ENCODE data around the gene PCK1. TPM values are rescaled to one million over a fixed set of nuclear protein-coding genes. Genes with fewer than 3 reads are reported as not detected.

PCK1 gene
- total and polyA plus RNA-seq, 2 of the 13 experiments (the other 11 are each of a cell fraction or from before 2014, with no cell fraction given): 6.5 to 12.6 TPM

DNA sequence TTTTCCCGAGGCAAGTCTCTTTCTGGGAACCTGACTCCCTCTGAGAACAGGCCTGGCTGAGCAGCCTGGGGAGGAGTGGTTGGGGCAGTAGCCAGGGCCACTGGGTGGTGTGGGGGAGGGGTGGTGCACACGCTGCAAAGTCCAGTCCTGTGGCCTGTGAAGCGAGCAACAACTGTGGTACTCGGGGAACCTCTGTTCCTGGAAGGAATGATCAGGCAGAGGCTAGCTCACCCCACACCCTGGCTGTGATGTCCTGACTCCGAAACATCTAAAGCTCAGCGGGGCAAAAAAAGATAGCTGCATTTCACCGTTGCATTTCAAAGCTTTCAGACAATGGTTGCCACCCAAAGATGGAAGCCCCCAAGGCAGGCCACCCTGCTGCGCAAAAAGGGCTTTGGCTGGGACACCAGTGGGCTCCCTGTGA, 25.5 kb downstream of the PCK1 start (continued):
- TF ChIP-seq, protein P1, sequence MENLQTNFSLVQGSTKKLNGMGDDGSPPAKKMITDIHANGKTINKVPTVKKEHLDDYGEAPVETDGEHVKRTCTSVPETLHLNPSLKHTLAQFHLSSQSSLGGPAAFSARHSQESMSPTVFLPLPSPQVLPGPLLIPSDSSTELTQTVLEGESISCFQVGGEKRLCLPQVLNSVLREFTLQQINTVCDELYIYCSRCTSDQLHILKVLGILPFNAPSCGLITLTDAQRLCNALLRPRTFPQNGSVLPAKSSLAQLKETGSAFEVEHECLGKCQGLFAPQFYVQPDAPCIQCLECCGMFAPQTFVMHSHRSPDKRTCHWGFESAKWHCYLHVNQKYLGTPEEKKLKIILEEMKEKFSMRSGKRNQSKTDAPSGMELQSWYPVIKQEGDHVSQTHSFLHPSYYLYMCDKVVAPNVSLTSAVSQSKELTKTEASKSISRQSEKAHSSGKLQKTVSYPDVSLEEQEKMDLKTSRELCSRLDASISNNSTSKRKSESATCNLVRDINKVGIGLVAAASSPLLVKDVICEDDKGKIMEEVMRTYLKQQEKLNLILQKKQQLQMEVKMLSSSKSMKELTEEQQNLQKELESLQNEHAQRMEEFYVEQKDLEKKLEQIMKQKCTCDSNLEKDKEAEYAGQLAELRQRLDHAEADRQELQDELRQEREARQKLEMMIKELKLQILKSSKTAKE (CRISPR knock-in tag; IDR thresholded peaks at IDR 0.05; ENCODE audit: borderline replicate concordance): no peak; the same call in 1 of the 2 replicates
- TF ChIP-seq, protein P2, sequence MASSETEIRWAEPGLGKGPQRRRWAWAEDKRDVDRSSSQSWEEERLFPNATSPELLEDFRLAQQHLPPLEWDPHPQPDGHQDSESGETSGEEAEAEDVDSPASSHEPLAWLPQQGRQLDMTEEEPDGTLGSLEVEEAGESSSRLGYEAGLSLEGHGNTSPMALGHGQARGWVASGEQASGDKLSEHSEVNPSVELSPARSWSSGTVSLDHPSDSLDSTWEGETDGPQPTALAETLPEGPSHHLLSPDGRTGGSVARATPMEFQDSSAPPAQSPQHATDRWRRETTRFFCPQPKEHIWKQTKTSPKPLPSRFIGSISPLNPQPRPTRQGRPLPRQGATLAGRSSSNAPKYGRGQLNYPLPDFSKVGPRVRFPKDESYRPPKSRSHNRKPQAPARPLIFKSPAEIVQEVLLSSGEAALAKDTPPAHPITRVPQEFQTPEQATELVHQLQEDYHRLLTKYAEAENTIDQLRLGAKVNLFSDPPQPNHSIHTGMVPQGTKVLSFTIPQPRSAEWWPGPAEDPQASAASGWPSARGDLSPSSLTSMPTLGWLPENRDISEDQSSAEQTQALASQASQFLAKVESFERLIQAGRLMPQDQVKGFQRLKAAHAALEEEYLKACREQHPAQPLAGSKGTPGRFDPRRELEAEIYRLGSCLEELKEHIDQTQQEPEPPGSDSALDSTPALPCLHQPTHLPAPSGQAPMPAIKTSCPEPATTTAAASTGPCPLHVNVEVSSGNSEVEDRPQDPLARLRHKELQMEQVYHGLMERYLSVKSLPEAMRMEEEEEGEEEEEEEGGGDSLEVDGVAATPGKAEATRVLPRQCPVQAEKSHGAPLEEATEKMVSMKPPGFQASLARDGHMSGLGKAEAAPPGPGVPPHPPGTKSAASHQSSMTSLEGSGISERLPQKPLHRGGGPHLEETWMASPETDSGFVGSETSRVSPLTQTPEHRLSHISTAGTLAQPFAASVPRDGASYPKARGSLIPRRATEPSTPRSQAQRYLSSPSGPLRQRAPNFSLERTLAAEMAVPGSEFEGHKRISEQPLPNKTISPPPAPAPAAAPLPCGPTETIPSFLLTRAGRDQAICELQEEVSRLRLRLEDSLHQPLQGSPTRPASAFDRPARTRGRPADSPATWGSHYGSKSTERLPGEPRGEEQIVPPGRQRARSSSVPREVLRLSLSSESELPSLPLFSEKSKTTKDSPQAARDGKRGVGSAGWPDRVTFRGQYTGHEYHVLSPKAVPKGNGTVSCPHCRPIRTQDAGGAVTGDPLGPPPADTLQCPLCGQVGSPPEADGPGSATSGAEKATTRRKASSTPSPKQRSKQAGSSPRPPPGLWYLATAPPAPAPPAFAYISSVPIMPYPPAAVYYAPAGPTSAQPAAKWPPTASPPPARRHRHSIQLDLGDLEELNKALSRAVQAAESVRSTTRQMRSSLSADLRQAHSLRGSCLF (CRISPR knock-in tag; IDR thresholded peaks at IDR 0.05; ENCODE audit: borderline replicate concordance): no peak
- TF ChIP-seq NR3C1 (CRISPR knock-in tag; IDR thresholded peaks at IDR 0.05) (no peak), CHCHD3 (CRISPR knock-in tag; IDR thresholded peaks at IDR 0.05) (no peak), ZSCAN25 (CRISPR knock-in tag; IDR thresholded peaks at IDR 0.05) (peak; percentile 46; the same call in 1 of the 2 replicates), ZNF850 (CRISPR knock-in tag; conservative IDR thresholded peaks at IDR 0.05) (no peak), ZNF33B (CRISPR knock-in tag; IDR thresholded peaks at IDR 0.05) (no peak), HMG20A (CRISPR knock-in tag; IDR thresholded peaks at IDR 0.05; ENCODE audit: borderline replicate concordance) (no peak; the same call in 1 of the 2 replicates), ZNF615 (CRISPR knock-in tag; IDR thresholded peaks at IDR 0.05; ENCODE audit: borderline replicate concordance) (no peak), HIVEP1 (CRISPR knock-in tag; IDR thresholded peaks at IDR 0.05) (no peak), CREM (IDR thresholded peaks at IDR 0.05) (peak; percentile 39; the same call in 1 of the 2 replicates), CREM (CRISPR knock-in tag; IDR thresholded peaks at IDR 0.05) (no peak), ZNF891 (CRISPR knock-in tag; IDR thresholded peaks at IDR 0.05) (no peak; the same call in 1 of the 2 replicates), GATAD1 (CRISPR knock-in tag; IDR thresholded peaks at IDR 0.05) (no peak), ZNF10 (CRISPR knock-in tag; IDR thresholded peaks at IDR 0.05; ENCODE audit: borderline replicate concordance, low read depth) (no peak), ZNF263 (CRISPR knock-in tag; IDR thresholded peaks at IDR 0.05) (peak; percentile 76)
- TF ChIP-seq, protein P3, sequence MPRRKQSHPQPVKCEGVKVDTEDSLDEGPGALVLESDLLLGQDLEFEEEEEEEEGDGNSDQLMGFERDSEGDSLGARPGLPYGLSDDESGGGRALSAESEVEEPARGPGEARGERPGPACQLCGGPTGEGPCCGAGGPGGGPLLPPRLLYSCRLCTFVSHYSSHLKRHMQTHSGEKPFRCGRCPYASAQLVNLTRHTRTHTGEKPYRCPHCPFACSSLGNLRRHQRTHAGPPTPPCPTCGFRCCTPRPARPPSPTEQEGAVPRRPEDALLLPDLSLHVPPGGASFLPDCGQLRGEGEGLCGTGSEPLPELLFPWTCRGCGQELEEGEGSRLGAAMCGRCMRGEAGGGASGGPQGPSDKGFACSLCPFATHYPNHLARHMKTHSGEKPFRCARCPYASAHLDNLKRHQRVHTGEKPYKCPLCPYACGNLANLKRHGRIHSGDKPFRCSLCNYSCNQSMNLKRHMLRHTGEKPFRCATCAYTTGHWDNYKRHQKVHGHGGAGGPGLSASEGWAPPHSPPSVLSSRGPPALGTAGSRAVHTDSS (CRISPR knock-in tag; conservative IDR thresholded peaks at IDR 0.05): no peak
- TF ChIP-seq, protein P4, sequence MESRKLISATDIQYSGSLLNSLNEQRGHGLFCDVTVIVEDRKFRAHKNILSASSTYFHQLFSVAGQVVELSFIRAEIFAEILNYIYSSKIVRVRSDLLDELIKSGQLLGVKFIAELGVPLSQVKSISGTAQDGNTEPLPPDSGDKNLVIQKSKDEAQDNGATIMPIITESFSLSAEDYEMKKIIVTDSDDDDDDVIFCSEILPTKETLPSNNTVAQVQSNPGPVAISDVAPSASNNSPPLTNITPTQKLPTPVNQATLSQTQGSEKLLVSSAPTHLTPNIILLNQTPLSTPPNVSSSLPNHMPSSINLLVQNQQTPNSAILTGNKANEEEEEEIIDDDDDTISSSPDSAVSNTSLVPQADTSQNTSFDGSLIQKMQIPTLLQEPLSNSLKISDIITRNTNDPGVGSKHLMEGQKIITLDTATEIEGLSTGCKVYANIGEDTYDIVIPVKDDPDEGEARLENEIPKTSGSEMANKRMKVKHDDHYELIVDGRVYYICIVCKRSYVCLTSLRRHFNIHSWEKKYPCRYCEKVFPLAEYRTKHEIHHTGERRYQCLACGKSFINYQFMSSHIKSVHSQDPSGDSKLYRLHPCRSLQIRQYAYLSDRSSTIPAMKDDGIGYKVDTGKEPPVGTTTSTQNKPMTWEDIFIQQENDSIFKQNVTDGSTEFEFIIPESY (CRISPR knock-in tag; IDR thresholded peaks at IDR 0.05): no peak
- TF ChIP-seq, protein P5, sequence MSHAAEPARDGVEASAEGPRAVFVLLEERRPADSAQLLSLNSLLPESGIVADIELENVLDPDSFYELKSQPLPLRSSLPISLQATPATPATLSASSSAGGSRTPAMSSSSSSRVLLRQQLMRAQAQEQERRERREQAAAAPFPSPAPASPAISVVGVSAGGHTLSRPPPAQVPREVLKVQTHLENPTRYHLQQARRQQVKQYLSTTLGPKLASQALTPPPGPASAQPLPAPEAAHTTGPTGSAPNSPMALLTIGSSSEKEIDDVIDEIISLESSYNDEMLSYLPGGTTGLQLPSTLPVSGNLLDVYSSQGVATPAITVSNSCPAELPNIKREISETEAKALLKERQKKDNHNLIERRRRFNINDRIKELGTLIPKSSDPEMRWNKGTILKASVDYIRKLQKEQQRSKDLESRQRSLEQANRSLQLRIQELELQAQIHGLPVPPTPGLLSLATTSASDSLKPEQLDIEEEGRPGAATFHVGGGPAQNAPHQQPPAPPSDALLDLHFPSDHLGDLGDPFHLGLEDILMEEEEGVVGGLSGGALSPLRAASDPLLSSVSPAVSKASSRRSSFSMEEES (CRISPR knock-in tag; IDR thresholded peaks at IDR 0.05): 0 out of 2 replicates have a peak, but pooled peaks have one; percentile 27
